ENCODE results near the gene OR13J1. TPM values are rescaled to one million over a fixed set of nuclear protein-coding genes. Genes with fewer than 3 reads are reported as not detected.

Gene OR13J1
- total and polyA plus RNA-seq, 2 experiments from 2014 or later, result 0.15 TPM; not detected in 1

DNA sequence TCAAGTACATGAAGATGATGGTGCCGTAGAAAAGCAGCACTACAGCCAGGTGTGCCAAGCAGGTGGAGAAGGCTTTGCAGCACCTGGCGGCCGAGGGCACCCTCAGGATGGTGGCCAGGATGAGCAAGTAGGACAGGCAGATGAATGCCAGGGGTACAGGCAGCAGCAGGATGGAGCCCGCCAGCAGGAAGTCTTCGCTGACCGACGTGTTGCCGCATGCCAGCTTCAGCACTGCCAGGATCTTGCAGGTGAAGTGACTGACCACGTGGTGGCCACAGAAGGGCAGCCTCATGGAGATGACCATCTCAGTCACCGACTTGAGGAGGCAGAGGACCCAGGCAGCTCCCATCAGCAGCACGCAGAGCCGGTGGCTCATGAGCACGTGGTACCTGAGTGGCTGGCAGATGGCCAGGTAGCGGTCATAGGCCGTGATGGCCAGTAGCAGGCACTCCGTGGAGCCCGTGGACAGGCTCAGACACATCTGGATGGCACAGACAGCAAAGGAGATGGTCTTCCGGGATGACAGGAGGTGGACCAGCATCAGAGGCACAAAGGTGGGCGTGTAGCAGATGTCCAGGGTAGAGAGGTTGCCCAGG, 482 bp downstream of the OR13J1 start:
- Histone ChIP-seq H3K4me3 (no peak overlapping the region), H3K27ac (ENCODE audit: low read depth) (no peak overlapping the region), H3K36me3 (ENCODE audit: insufficient read depth) (no peaks in the 10 kb centered on the region), H3K4me1 (ENCODE audit: insufficient read depth) (peaks cover 10% of the 10 kb centered on the region; the same call in 1 of the 2 replicates), H3K4me2 (no peak overlapping the region), H3K27me3 (ENCODE audit: insufficient read depth) (no peaks in the 10 kb centered on the region), H3F3A (replicated peaks; ENCODE audit: low read depth) (no peaks in the 10 kb centered on the region), H4K20me1 (replicated peaks; ENCODE audit: insufficient read depth) (no peaks in the 10 kb centered on the region), H2AFZ (no peak overlapping the region), H3K9me2 (ENCODE audit: insufficient read depth) (peaks cover 5% of the 10 kb centered on the region; the same call in 1 of the 2 replicates), H3K79me2 (replicated peaks; ENCODE audit: insufficient read depth) (no peaks in the 10 kb centered on the region)
- DNase-seq (ENCODE audit: low spot score) (no peak), ATAC-seq (no peak)
- Mint-ChIP-seq H3K4me3 (no peak overlapping the region), H3K27me3 (ENCODE audit: insufficient read depth, low read depth, poor library complexity) (peaks cover 12% of the 10 kb centered on the region), H3K36me3 (ENCODE audit: low read depth) (peaks cover 3% of the 10 kb centered on the region; the same call in 1 of the 3 replicates), H3K27ac (no peak overlapping the region), H3K4me1 (peaks cover 16% of the 10 kb centered on the region), H3K9me3 (no peaks in the 10 kb centered on the region)
- TF ChIP-seq ZNF462 (CRISPR knock-in tag; IDR thresholded peaks at IDR 0.05) (no peak), CREB1 (CRISPR knock-in tag; IDR thresholded peaks at IDR 0.05; ENCODE audit: low read depth) (no peak)

DNA sequence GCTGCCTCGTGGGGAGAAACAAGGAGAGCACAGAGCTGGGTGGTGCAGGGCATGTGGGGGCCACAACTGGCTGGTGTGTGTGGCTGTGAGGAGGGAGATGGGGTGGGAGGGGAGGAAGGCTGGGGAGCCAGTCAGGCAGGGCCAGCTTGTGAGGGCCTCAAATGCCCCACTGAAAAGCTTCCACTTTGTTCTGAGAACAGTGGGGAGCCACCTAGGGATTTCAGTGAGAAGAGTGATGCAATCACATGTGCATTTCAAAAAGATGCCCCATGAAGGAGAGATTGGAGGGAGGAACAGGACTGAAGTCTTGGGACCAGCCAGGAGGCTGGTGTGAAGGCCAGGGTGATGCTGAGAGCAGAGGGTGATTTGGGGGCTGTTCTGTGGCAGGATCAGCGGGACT, 1.3 kb downstream of the OR13J1 start:
- Mint-ChIP-seq H3K4me1 (peaks cover 16% of the 10 kb centered on the region), H3K9me3 (no peaks in the 10 kb centered on the region), H3K27ac (peak overlapping the region; percentile 84), H3K4me3 (no peak overlapping the region), H3K36me3 (ENCODE audit: low read depth) (peaks cover 3% of the 10 kb centered on the region; the same call in 1 of the 3 replicates), H3K27me3 (ENCODE audit: insufficient read depth, low read depth, poor library complexity) (peaks cover 12% of the 10 kb centered on the region)
- no peaks in the 10 kb centered on the region for H3K79me2 ChIP-seq (replicated peaks; ENCODE audit: insufficient read depth)
- H3K27me3 ChIP-seq (ENCODE audit: insufficient read depth), result no peaks in the 10 kb centered on the region
- no peaks in the 10 kb centered on the region for H4K20me1 ChIP-seq (replicated peaks; ENCODE audit: insufficient read depth)
- peaks cover 5% of the 10 kb centered on the region; the same call in 1 of the 2 replicates for H3K9me2 ChIP-seq (ENCODE audit: insufficient read depth)
- no peak overlapping the region; the same call in 1 of the 2 replicates for H3K4me2 ChIP-seq
- ATAC-seq, result peak; percentile 65
- no peak overlapping the region for H3K4me3 ChIP-seq
- H3F3A ChIP-seq (replicated peaks; ENCODE audit: low read depth), result no peaks in the 10 kb centered on the region
- no peak for DNase-seq (ENCODE audit: low spot score)
- H3K4me1 ChIP-seq (ENCODE audit: insufficient read depth), result peaks cover 14% of the 10 kb centered on the region; the same call in 1 of the 2 replicates
- no peak overlapping the region for H3K27ac ChIP-seq (ENCODE audit: low read depth)
- peak overlapping the region; percentile 78 for H2AFZ ChIP-seq
- H3K36me3 ChIP-seq (ENCODE audit: insufficient read depth), result no peaks in the 10 kb centered on the region
- no peak for TF ChIP-seq CREB1 (CRISPR knock-in tag; IDR thresholded peaks at IDR 0.05; ENCODE audit: low read depth)
- no peak for TF ChIP-seq CTCF (conservative IDR thresholded peaks at IDR 0.05; ENCODE audit: low read depth in 2 of 2)
- no peak for TF ChIP-seq ZNF331 (CRISPR knock-in tag; IDR thresholded peaks at IDR 0.05; ENCODE audit: low read depth)
- TF ChIP-seq ZNF114 (CRISPR knock-in tag; IDR thresholded peaks at IDR 0.05), result no peak
- no peak for TF ChIP-seq REST (IDR thresholded peaks at IDR 0.05; ENCODE audit: unreplicated experiment)
- no peak for TF ChIP-seq EZH2phosphoT487 (IDR thresholded peaks at IDR 0.05; ENCODE audit: unreplicated experiment)
- TF ChIP-seq POLR2AphosphoS5 (IDR thresholded peaks at IDR 0.05; ENCODE audit: low read depth), result no peak
- TF ChIP-seq JUNB (IDR thresholded peaks at IDR 0.05; ENCODE audit: unreplicated experiment), result no peak
- no peak for TF ChIP-seq EZH2 (IDR thresholded peaks at IDR 0.05; ENCODE audit: low read depth, unreplicated experiment)

Data from GM23338 (cell line).